G401.6 (cell line): ENCODE measurements around the gene AARSD1.
"Not testable (repeated sequence)": the region's sequence is repeated elsewhere in the genome, so short reads cannot be mapped to it uniquely, and the experiment has no call there.

Experiments
- FAIRE-seq: peaks from 2 replicates; lab custom pipeline; 2012; peaks lifted over from hg19 to GRCh38; lab: Jason Lieb, UNC

AARSD1 gene

DNA sequence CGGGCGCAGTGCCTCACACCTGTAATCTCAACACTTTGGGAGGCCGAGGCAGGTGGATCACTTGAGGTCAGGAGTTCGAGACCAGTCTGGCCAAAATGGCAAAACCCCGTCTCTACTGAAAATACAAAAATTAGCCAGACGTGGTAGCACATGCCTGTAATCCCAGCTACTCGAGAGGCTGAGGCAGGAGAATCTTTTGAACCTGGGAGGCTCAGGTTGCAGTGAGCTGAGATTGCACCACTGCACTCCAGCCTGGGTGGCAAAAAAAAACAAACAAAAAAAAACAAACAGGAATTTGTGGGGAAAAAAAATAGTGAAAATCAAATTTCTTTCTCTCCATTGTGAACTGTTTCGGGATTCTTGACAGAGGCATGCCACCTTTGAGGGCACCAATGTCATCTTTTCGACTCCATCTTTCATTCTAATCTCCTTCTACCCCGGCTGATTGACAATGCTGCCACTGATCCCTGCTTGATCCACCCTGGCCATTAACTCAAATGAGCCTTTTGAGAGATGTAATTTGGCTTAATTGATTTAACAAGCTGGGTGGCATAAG, 44.7 kb downstream of the AARSD1 start:
- not testable (repeated sequence) for FAIRE-seq

DNA sequence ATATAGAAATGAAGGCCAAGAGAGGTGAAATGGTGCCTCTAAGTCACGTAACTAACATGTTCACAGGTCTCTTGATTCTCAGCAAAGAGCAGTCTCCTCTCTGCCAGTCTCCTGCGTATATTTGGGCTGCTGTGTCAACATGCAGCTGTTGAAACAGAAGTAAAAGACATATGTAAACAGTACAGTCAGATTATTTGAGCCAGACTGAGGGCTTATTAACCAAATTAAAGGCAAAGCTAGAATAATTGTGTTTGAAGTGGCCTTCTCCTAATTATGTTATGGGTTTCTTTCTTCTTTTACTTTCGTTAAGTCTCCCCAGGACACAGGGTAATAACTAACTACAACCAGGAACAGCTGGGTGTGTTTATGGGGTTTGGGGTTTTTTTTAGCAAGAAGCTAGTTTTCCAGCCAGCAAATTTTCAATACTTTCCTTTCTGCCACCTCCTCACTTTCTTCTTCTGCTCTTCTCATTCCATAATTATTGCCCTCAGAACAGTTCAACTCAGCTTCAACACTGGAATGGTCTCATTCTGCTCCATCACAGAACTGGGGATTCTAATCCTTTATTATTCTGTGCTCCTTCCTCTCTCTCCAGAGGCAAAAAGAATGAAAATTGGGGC, 45.2 kb downstream of the AARSD1 start:
- no peak for FAIRE-seq

DNA sequence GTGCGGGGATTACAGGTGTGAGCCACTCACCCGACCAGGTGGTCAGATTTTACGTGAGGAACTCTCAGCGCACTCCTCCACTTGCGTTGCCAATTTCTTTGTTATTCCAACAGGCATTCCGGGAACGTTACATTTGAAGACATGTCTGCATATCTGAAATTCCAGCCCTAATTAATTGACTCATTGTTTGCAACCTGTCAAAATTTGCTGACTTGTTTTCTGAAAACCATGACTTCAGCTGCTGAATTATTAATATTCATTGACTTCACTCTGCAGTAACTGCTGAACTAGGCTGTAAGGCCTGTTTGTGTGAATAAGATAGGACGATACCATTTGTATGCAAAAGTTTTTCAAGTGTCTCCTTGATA, 47.0 kb downstream of the AARSD1 start:
- no peak for FAIRE-seq

DNA sequence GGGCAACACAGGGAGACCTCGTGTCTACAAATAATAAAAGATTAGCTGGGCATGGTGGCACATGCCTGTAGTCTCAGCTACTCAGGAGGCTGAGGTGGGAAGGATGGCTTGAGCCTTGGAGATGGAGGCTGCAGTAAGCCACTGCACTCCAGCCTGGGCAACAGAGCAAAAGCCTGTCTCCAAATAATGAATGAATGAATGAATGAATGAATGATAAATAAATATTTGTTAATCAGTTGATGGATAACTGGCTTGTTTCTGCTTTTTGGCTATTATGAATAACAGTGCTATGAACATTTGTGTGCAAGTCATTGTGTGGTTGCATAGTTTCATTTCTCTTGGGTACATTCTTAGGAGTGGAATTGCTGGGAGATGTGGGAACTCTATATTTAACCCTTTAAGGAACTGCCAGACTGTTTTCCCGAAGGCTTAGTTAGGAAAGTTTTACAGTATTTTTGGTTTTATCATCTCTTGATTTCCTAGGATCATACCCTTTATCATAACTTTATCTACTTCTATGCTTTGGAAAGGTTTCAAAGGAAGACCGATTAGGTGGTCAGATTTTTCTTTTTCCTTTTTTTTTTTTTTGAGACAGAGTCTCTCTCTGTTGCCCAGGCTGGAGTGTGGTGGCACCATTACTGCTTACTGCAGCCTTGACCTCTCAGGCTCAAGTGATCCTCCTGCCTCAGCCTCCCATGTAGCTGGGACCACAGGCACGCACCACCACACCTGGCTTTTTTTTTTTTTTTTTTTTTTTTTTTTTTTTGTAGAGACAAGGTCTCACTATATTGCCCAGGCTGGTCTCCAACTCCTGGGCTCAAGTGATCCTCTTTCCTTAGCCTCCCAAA, 47.6 kb downstream of the AARSD1 start:
- FAIRE-seq = not testable (repeated sequence)

DNA sequence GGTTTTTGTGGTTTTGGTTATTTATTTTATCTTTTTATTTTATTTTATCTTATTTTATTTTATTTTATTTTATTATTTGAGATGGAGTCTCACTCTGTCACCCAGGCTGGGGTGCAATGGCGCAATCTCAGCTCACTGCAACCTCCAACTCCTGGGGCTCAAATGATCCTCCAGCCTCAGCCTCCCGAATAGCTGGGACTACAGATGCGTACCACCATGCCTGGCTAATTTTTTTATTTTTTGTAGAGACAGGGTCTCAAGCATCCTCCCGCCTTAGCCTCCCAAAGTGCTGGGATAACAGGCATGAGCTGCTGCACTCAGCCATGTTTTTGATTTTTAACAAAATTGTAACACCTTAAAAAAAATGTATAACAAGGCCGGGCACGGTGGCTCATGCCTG, 49.0 kb downstream of the AARSD1 start:
- FAIRE-seq = not testable (repeated sequence)

DNA sequence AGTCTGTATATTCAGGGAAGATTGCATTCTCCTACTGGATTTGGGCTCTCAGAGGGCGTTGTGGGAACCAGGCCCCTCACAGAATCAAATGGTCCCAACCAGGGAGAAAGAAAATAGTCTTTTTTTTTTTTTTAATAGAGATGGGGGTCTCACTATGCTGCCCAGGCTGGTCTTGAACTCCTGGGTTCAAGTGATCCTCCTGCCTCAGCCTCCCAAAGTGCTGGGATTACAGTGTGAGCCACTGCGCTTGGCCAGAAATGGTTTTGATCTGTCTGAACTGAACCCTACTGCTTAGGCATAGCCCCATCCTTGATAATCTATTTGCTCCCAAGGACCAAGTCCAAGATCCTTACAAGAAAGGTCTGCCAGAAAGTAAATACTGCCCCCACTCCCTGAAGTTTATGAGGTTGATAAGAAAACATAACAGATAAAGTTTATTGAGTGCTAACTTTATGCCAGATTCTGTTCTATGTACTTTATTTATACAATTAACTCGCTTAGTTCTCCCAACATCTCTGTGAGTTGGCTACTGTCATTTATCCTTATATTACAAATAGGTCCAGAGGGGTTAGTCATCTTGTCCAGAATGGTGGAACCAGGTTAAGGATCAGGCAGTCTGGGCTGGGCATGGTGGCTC, 50.2 kb downstream of the AARSD1 start:
- no peak for FAIRE-seq

DNA sequence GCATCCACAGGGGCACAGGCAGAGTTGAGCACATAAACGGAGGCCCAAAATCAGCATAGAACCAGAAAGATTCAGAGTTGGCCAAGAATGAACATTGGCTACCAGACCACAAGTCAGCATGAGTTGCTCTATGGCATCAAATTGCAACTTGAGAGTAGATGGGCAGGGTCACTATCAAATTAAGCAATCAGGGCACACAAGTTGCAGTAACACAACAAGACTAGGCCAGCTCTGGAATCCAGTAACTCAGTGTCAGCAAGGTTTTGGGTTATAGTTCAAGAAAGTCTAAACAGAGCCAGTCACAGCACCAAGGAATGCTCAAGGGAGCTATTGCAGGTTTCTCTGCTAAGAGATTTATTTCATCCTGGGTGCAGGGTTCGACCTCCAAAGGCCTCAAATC, 50.7 kb downstream of the AARSD1 start:
- FAIRE-seq = no peak

DNA sequence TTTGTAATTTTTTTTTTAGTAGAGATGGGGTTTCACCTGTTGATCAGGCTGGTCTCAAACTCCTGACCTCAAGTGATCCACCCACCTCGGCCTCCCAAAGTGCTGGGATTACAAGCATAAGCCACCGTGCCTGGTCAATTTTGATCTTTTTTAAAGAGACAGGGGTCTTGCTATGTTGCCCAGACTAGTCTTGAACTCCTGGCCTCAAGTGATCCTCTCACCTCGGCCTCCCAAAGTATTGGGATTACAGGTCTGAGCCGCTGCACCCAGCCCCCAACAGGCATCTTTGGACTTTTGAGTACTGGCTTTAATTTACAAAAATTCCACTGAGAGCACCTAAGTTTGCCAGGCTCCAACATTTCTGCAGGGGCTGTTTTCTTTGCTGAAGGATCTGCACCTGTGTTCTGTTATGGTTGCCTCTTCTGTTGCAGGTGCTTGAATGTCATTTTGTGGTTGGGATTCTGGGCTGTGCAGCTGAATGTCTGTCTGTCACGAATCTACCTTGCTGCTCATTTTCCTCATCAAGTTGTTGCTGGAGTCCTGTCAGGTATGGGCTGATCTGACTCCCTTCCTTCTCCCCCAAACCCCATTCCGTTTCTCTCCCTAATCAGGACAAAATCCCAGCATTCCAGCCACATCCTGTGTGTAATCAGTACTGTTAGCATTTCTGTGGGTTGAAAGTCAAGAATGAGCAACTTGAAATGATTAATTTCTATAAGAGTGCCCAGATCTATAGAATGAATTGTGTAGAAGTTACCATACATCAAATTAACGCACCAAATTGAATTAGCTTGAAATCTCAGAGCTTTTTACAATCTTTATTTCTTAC, 55.2 kb downstream of the AARSD1 start:
- FAIRE-seq = no peak

DNA sequence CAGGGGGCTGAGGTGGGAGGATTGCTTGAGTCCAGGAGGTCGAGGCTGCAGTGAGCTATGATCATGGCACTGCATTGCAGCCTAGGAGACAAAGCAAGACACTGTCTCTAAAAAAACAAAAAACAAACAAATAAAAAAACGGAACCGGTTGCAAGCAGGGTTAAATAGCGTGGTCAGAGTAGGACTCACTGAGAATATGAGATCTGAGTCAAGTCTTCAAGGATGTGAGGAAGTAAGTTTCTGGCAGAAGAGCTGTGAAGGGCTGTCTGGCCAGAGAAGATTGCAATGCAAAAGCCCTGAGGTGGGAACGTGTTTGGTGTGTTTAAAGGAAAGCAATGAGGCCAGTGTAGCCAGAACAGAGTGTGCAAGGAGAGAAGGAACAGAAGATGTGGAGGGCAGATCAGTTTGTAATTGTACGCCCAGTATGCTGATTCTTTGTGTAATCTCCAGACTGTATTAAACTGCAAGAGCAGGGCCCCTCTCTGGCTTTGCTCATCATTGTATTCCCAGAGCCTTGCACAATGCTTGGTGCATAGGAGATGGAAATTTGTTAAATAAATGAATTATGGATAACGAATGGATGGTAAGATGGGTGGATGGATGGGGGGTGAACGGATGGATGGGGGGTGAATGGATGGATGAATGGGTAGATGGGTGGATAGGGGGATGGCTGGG, 57.3 kb downstream of the AARSD1 start:
- no peak for FAIRE-seq

DNA sequence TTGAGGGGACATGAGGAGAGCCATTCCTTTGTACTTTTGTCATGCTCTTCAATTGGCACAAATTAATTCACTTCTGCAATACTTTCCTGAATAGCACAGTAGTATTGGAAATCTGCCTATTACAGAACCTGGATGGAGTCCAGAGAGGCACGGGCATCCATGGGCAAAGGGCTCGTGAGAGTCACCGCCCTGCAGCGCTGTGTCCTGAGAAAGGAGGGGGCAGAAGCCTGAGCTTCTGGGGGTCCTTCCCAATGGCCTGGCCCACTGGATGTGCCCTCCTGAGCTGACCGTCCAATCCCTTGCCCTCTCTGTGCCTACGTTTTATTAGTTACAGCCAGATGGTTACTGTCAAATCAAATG, 60.2 kb downstream of the AARSD1 start:
- no peak for FAIRE-seq

DNA sequence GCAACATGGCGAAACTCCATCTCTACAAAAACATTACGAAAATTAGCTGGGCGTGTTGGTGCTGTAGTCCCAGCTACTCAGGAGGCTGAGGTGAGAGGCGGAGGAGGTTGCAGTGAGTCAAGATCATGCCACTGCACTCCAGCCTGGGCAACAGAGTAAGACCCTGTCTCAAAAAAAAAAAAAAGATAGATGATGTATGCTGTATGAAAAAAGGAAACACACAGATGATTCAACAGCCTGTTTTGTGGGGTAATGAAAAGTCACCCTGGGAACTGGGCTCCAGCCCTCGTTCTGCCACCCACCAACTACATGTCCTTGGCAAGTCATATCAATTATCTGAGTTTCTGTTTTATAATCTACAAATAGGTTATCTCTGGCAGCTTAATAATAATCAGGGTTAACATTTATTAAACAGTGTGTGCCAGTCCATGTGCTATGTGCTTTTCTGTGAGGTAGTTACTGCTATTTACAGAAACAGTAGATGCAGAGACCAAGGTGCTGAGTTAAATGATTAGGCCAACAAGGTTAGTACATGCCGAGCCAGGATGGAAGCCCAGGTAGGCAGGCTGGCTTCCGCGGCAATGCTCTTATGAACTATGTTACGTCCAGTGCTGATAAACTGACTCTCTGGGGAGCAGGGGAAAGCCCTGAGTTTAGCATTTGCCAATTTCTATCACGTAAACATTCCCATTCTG, 62.6 kb downstream of the AARSD1 start:
- FAIRE-seq = no peak
